ENCODE data around the gene CELF2.

GRCh38 chr10:11080564-11080984, 62.9 kb downstream of the CELF2 start:
- TF ChIP-seq CTCF (IDR thresholded peaks at IDR 0.05) (no peak), EP300 (IDR thresholded peaks at IDR 0.05; ENCODE audit: low read depth) (no peak), POLR2AphosphoS5 (IDR thresholded peaks at IDR 0.05) (no peak), POLR2A (IDR thresholded peaks at IDR 0.05) (no peak)
